Thyroid gland (tissue), 4 donors: ENCODE results near the gene ZNF839.

Experiments used
- POLR2A ChIP-seq, 2 donors: fragments of 450-650 bp; IDR thresholded peaks; one replicate each; pipeline ENCODE4 v1.6.1; 2017; ENCODE audit warnings: antibody characterized with exemption in 2 of 2, mild to moderate bottlenecking in 2 of 2, moderate library complexity in 1 of 2
- TF ChIP-seq, protein P1 (sequence below), 6 experiments: fragments of 200-600 bp in 3 of 6; fragments of 450-650 bp in 3 of 6; sonication (generic) in 3 of 6; IDR thresholded peaks; one replicate each; pipeline ENCODE4 v1.5.1; 2016 to 2019; ENCODE audit warnings: antibody characterized with exemption in 6 of 6, mild to moderate bottlenecking in 2 of 6, inconsistent platforms in 1 of 6, moderate library complexity in 1 of 6

- TF ChIP-seq POLR2A (IDR thresholded peaks at IDR 0.05), result no peak
- TF ChIP-seq, protein P1, sequence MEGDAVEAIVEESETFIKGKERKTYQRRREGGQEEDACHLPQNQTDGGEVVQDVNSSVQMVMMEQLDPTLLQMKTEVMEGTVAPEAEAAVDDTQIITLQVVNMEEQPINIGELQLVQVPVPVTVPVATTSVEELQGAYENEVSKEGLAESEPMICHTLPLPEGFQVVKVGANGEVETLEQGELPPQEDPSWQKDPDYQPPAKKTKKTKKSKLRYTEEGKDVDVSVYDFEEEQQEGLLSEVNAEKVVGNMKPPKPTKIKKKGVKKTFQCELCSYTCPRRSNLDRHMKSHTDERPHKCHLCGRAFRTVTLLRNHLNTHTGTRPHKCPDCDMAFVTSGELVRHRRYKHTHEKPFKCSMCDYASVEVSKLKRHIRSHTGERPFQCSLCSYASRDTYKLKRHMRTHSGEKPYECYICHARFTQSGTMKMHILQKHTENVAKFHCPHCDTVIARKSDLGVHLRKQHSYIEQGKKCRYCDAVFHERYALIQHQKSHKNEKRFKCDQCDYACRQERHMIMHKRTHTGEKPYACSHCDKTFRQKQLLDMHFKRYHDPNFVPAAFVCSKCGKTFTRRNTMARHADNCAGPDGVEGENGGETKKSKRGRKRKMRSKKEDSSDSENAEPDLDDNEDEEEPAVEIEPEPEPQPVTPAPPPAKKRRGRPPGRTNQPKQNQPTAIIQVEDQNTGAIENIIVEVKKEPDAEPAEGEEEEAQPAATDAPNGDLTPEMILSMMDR (IDR thresholded peaks at IDR 0.05), result no peak
These were observed 70.7 kb downstream of the ZNF839 start for GRCh38 chr14:102390064-102390855.
